A673 (cell line): ENCODE data around the gene FBXO42. TPM values are rescaled to one million over a fixed set of nuclear protein-coding genes. Genes with fewer than 3 reads are reported as not detected.
"Not testable (repeated sequence)": the region's sequence is repeated elsewhere in the genome, so short reads cannot be mapped to it uniquely, and the experiment has no call there.

Experiments
- BruUV-seq: library from RNA; stranded (reverse); fragments of 400-500 nt; replicated peaks from 2 replicates; lab custom pipeline; 2021; lab: Mats Ljungman, UMichigan
- CTCF ChIA-PET: fragments of 300-600 bp; sonication (Branson Sonifier 250); formaldehyde crosslinking; loops from one replicate; lab custom pipeline; 2022; ENCODE audit warnings: antibody characterized with exemption; lab: Charles Lee
- POLR2A ChIA-PET: fragments of 300-600 bp; sonication (Branson Sonifier 250); formaldehyde crosslinking; loops from one replicate; lab custom pipeline; 2022; ENCODE audit warnings: antibody characterized with exemption; ENCODE audit not compliant: low non-redundant PET; lab: Charles Lee
- DNase-seq: peaks from one replicate; pipeline ENCODE4 v3.0.0-alpha.2; 2015; ENCODE audit warnings: low spot score
- H3K27ac ChIP-seq: fragments of 200-600 bp; sonication (generic); 2 replicates; pipeline ENCODE4 v1.5.1; 2016; ENCODE audit warnings: mixed run types, low read depth, mild to moderate bottlenecking, mixed read lengths, antibody characterized with exemption, low read length; ENCODE audit not compliant: poor library complexity, severe bottlenecking
- H3K27me3 ChIP-seq: fragments of 200-600 bp; sonication (generic); replicated peaks from 2 replicates; pipeline ENCODE4 v1.6.1; 2017; ENCODE audit warnings: mixed run types, low read depth, mild to moderate bottlenecking, mixed read lengths, antibody characterized with exemption, low read length; ENCODE audit not compliant: insufficient read depth, poor library complexity
- H3K36me3 ChIP-seq: fragments of 200-600 bp; sonication (generic); 2 replicates; pipeline ENCODE4 v1.6.1; 2016; ENCODE audit warnings: mixed run types, mild to moderate bottlenecking, mixed read lengths, antibody characterized with exemption, low read length; ENCODE audit not compliant: insufficient read depth, poor library complexity, severe bottlenecking
- H3K4me1 ChIP-seq: fragments of 200-600 bp; sonication (generic); 2 replicates; pipeline ENCODE4 v1.6.1; 2017; ENCODE audit warnings: mixed run types, mild to moderate bottlenecking, mixed read lengths, antibody characterized with exemption, low read length; ENCODE audit not compliant: insufficient read depth, poor library complexity, severe bottlenecking
- H3K4me3 ChIP-seq: fragments of 200-600 bp; sonication (generic); 2 replicates; pipeline ENCODE4 v1.5.1; 2016; ENCODE audit warnings: low read depth, mixed run types, mild to moderate bottlenecking, mixed read lengths, low read length; ENCODE audit not compliant: poor library complexity, severe bottlenecking
- H3K9me3 ChIP-seq: fragments of 200-600 bp; sonication (generic); 2 replicates; pipeline ENCODE4 v1.6.1; 2016; ENCODE audit warnings: mixed run types, low read depth, mild to moderate bottlenecking, mixed read lengths, antibody characterized with exemption, low read length; ENCODE audit not compliant: poor library complexity, severe bottlenecking
- CTCF ChIP-seq: fragments of 300-800, 200-600 bp; sonication (generic); conservative IDR thresholded peaks from 2 replicates; pipeline ENCODE4 v1.5.1; 2017; ENCODE audit warnings: low read depth, mild to moderate bottlenecking, antibody characterized with exemption, low read length, moderate library complexity, mixed read lengths
- EZH2 ChIP-seq: fragments of 200-600 bp; sonication (generic); IDR thresholded peaks from 2 replicates; pipeline ENCODE4 v1.6.1; 2017; ENCODE audit warnings: borderline replicate concordance, low read depth, mild to moderate bottlenecking, mixed read lengths, antibody characterized with exemption, low read length; ENCODE audit not compliant: poor library complexity, severe bottlenecking
- intact Hi-C: fragments of 100-400 bp; cut with micrococcal nuclease; formaldehyde crosslinking; loops from one replicate; pipeline ENCODE4 v1.10.0; 2022; ENCODE audit not compliant: unreplicated experiment
- total RNA-seq: library from RNA; stranded (reverse); gene quantifications from 2 replicates; pipeline ENCODE4 v1.2.3, GENCODE V29; 2021

The FBXO42 gene
- total RNA-seq, 1 experiment from 2014 or later, result 19.5 TPM

- BruUV-seq, result no TSS peak
Measured at GRCh38 chr1:16248007-16248436, 104.3 kb downstream of the FBXO42 start.

GRCh38 chr1:16247441-16247840 lies 104.8 kb downstream of the FBXO42 start:
- BruUV-seq, result no TSS peak
- Histone ChIP-seq H3K9me3 (no peaks in the 10 kb centered on the region), H3K4me1 (peaks cover 32% of the 10 kb centered on the region), H3K27ac (peak overlapping the region; percentile 81), H3K4me3 (no peak overlapping the region), H3K36me3 (peaks cover 13% of the 10 kb centered on the region), H3K27me3 (no peaks in the 10 kb centered on the region)
- ChIA-PET CTCF (no interaction called here), POLR2A (no interaction called here)
- DNase-seq, result no peak
- intact Hi-C loops, result loop anchor here (10.0 kb wide), 1 partner anchor 117 kb away; the partner anchor contains the start of gene SZRD1
- TF ChIP-seq CTCF (no peak), EZH2 (no peak)

More at GRCh38 chr1:16248007-16248436, 104.3 kb downstream of the FBXO42 start:
- H3K27ac ChIP-seq, result peak overlapping the region; percentile 81
- H3K9me3 ChIP-seq, result no peaks in the 10 kb centered on the region
- DNase-seq, result no peak
- CTCF ChIA-PET, result interaction anchor here (1.0 to 1.1 kb wide), 2 partner anchors 115 to 175 kb away, joined by 3 to 5 read pairs; no protein-coding TSS in a partner anchor
- no peak for TF ChIP-seq CTCF
- peaks cover 13% of the 10 kb centered on the region for H3K36me3 ChIP-seq
- H3K27me3 ChIP-seq, result no peaks in the 10 kb centered on the region
- peaks cover 32% of the 10 kb centered on the region for H3K4me1 ChIP-seq
- intact Hi-C loops, result loop anchor here (10.0 kb wide), 1 partner anchor 117 kb away; the partner anchor contains the start of gene SZRD1
- no peak overlapping the region for H3K4me3 ChIP-seq
- POLR2A ChIA-PET, result interaction anchor here (0.8 kb wide), 1 partner anchor 10 kb away, joined by 3 read pairs; no protein-coding TSS in a partner anchor

- intact Hi-C loops, result loop anchor here (10.0 kb wide), 1 partner anchor 118 kb away; the partner anchor contains the start of gene SZRD1
- Histone ChIP-seq H3K36me3 (peaks cover 9% of the 10 kb centered on the region), H3K27ac (no peak overlapping the region), H3K4me3 (no peak overlapping the region), H3K27me3 (no peaks in the 10 kb centered on the region), H3K9me3 (no peaks in the 10 kb centered on the region), H3K4me1 (peaks cover 32% of the 10 kb centered on the region)
- ChIA-PET POLR2A (no interaction called here), CTCF (no interaction called here)
- DNase-seq, result no peak
- BruUV-seq, result no TSS peak
- no peak for TF ChIP-seq EZH2
- no peak for TF ChIP-seq CTCF
Measured at GRCh38 chr1:16246961-16247360, 105.3 kb downstream of the FBXO42 start.

GRCh38 chr1:16246239-16246638 lies 106.0 kb downstream of the FBXO42 start:
- POLR2A ChIA-PET, H3K36me3 ChIP-seq, H3K9me3 ChIP-seq, BruUV-seq, H3K4me3 ChIP-seq, DNase-seq, H3K27ac ChIP-seq, H3K27me3 ChIP-seq: not testable (repeated sequence)
- H3K4me1 ChIP-seq, result peaks cover 32% of the 10 kb centered on the region
- CTCF ChIA-PET, result interaction anchor here (3.1 kb wide), 1 partner anchor 168 kb away, joined by 13 read pairs; no protein-coding TSS in a partner anchor
- intact Hi-C loops, result loop anchor here (10.0 kb wide), 1 partner anchor 119 kb away; the partner anchor contains the start of gene SZRD1
